ENCODE data around the gene CTSV.
"Not testable (repeated sequence)": the region's sequence is repeated elsewhere in the genome, so short reads cannot be mapped to it uniquely, and the experiment has no call there.

The CTSV gene

GRCh38 chr9:97075289-97075985, 36.5 kb upstream of the CTSV start:
- DNase-seq (ENCODE audit: low read depth), result no peak
- no peak overlapping the region for H3K4me3 ChIP-seq (ENCODE audit: control insufficient read depth, low read depth, low read length)
- TF ChIP-seq CTCF (conservative IDR thresholded peaks at IDR 0.05; ENCODE audit: control insufficient read depth, insufficient read depth, low read depth, low read length), result no peak

- DNase-seq (ENCODE audit: low read depth), result no peak
- TF ChIP-seq CTCF (conservative IDR thresholded peaks at IDR 0.05; ENCODE audit: control insufficient read depth, insufficient read depth, low read depth, low read length), result no peak
- no peak overlapping the region for H3K4me3 ChIP-seq (ENCODE audit: control insufficient read depth, low read depth, low read length)
Observed at GRCh38 chr9:97073506-97073905, 34.6 kb upstream of the CTSV start.

- no peak for TF ChIP-seq CTCF (conservative IDR thresholded peaks at IDR 0.05; ENCODE audit: control insufficient read depth, insufficient read depth, low read depth, low read length)
- no peak overlapping the region for H3K4me3 ChIP-seq (ENCODE audit: control insufficient read depth, low read depth, low read length)
- DNase-seq (ENCODE audit: low read depth), result no peak
Observed at GRCh38 chr9:97072285-97072776, 33.4 kb upstream of the CTSV start.

GRCh38 chr9:97070325-97070724, 31.4 kb upstream of the CTSV start:
- H3K4me3 ChIP-seq (ENCODE audit: control insufficient read depth, low read depth, low read length); DNase-seq (ENCODE audit: low read depth): not testable (repeated sequence)

- DNase-seq (ENCODE audit: low read depth), result no peak
- TF ChIP-seq CTCF (conservative IDR thresholded peaks at IDR 0.05; ENCODE audit: control insufficient read depth, insufficient read depth, low read depth, low read length), result no peak
- no peak overlapping the region for H3K4me3 ChIP-seq (ENCODE audit: control insufficient read depth, low read depth, low read length)
Observed at GRCh38 chr9:97067490-97067889, 28.5 kb upstream of the CTSV start.

- H3K4me3 ChIP-seq (ENCODE audit: control insufficient read depth, low read depth, low read length), result no peak overlapping the region
- DNase-seq (ENCODE audit: low read depth), result no peak
- no peak for TF ChIP-seq CTCF (conservative IDR thresholded peaks at IDR 0.05; ENCODE audit: control insufficient read depth, insufficient read depth, low read depth, low read length)
Observed at GRCh38 chr9:97064176-97064575, 25.2 kb upstream of the CTSV start.

GRCh38 chr9:97060796-97061195, 21.9 kb upstream of the CTSV start:
- H3K4me3 ChIP-seq (ENCODE audit: control insufficient read depth, low read depth, low read length), result no peak overlapping the region
- TF ChIP-seq CTCF (conservative IDR thresholded peaks at IDR 0.05; ENCODE audit: control insufficient read depth, insufficient read depth, low read depth, low read length), result no peak
- DNase-seq (ENCODE audit: low read depth), result no peak
